22Rv1 (cell line): ENCODE results near the gene IL1RL1.

Source experiments
- CTCF ChIP-seq: fragments of 450-650 bp; IDR thresholded peaks from 2 replicates; pipeline ENCODE4 v1.5.1; 2017; ENCODE audit warnings: mild to moderate bottlenecking
- ZFX ChIP-seq: fragments of 450-650 bp; IDR thresholded peaks from 2 replicates; pipeline ENCODE4 v1.6.1; 2017; ENCODE audit warnings: antibody characterized with exemption, borderline replicate concordance

DNA sequence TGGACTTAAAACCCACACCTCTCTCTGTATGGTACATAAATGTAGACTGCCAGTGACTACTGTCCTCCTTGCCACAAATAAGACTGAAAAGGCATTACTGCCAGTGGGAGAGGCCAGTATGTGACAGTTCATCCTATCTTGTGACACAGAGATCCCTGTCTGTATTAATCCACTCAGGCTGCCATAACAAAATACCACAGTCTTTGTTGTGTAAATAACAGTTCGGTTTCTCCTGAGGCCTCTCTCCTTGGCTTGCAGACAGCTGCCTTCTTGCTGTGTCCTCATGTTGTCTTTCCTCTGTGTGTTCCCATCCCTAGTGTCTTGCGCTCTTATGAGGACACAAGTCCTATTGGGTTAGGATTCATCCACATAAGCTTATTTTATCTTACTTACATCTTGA lies 46.4 kb upstream of the IL1RL1 start:
- no peak for TF ChIP-seq ZFX
- TF ChIP-seq CTCF: no peak
